HEK293 (cell line): ENCODE measurements around the gene ARID4A.

Experiments
- CTCF ChIA-PET: fragments of 350-600 bp; formaldehyde crosslinking; extraction: SDS; loops from one replicate; lab custom pipeline; 2021; ENCODE audit warnings: antibody characterized with exemption; lab: Yijun Ruan, JAX
- POLR2A ChIA-PET: fragments of 300-600 bp; formaldehyde crosslinking; extraction: SDS; loops from one replicate; lab custom pipeline; 2020; ENCODE audit warnings: antibody characterized with exemption, inconsistent platforms; lab: Yijun Ruan, JAX
- H3K27ac ChIP-seq: fragments of 200-500 bp; sonication (Bioruptor generic); 2 replicates; pipeline ENCODE4 v1.5.1; 2014; ENCODE audit warnings: low read depth, low read length, control low read depth, inconsistent platforms; ENCODE audit errors: extremely low read depth
- H3K36me3 ChIP-seq, 2 experiments: fragments of 200-500 bp in 1 of 2; sonication (Bioruptor generic) in 1 of 2; 1 replicate in 1 of 2; 2 replicates in 1 of 2; pipeline ENCODE4 v1.5.1; 2014 to 2017; ENCODE audit warnings: inconsistent platforms in 2 of 2, low read length in 2 of 2; ENCODE audit not compliant: control insufficient read depth in 2 of 2, insufficient read depth in 1 of 2
- H3K4me1 ChIP-seq: fragments of 200-500 bp; sonication (Bioruptor generic); 2 replicates; pipeline ENCODE4 v1.5.1; 2014; ENCODE audit warnings: mild to moderate bottlenecking, low read length, inconsistent platforms; ENCODE audit not compliant: control insufficient read depth, insufficient read depth
- H3K4me3 ChIP-seq: 2 replicates; pipeline ENCODE4 v1.5.1; 2011; ENCODE audit warnings: low read depth, mild to moderate bottlenecking, control low read depth, low read length, moderate library complexity
- H3K9me3 ChIP-seq: fragments of 200-500 bp; sonication (Bioruptor generic); 2 replicates; pipeline ENCODE4 v1.5.1; 2014; ENCODE audit warnings: low read depth, low read length, inconsistent platforms; ENCODE audit not compliant: control insufficient read depth, insufficient read depth
- PRDM10 ChIP-seq: fragments of 450-650 bp; formaldehyde crosslinking; IDR thresholded peaks from 2 replicates; pipeline ENCODE4 v1.5.1; 2016; ENCODE audit warnings: missing biosample characterization, missing genetic modification characterization
- SCRT2 ChIP-seq: fragments of 450-650 bp; formaldehyde crosslinking; IDR thresholded peaks from 2 replicates; pipeline ENCODE4 v1.5.1; 2016; ENCODE audit warnings: missing biosample characterization, missing genetic modification characterization
- TSHZ1 ChIP-seq: fragments of 450-650 bp; formaldehyde crosslinking; IDR thresholded peaks from 2 replicates; pipeline ENCODE4 v1.5.1; 2016; ENCODE audit warnings: missing biosample characterization, missing genetic modification characterization, borderline replicate concordance
- WT1 ChIP-seq: fragments of 450-650 bp; formaldehyde crosslinking; IDR thresholded peaks from 2 replicates; pipeline ENCODE4 v1.5.1; 2016; ENCODE audit warnings: missing biosample characterization, missing genetic modification characterization
- ZBTB7A ChIP-seq: fragments of 450-650 bp; formaldehyde crosslinking; IDR thresholded peaks from 2 replicates; pipeline ENCODE4 v1.5.1; 2016; ENCODE audit warnings: low read depth, missing biosample characterization, missing genetic modification characterization
- ZNF148 ChIP-seq: fragments of 450-650 bp; formaldehyde crosslinking; IDR thresholded peaks from 2 replicates; pipeline ENCODE4 v1.5.0; 2017; ENCODE audit warnings: missing biosample characterization, missing genetic modification characterization, borderline replicate concordance
- ZNF211 ChIP-seq: fragments of 450-650 bp; formaldehyde crosslinking; IDR thresholded peaks from 2 replicates; pipeline ENCODE4 v1.5.1; 2016; ENCODE audit warnings: low read depth, missing biosample characterization, missing genetic modification characterization
- ZNF221 ChIP-seq: fragments of 450-650 bp; formaldehyde crosslinking; IDR thresholded peaks from 2 replicates; pipeline ENCODE4 v1.5.1; 2017; ENCODE audit warnings: missing biosample characterization, missing genetic modification characterization, borderline replicate concordance
- ZNF292 ChIP-seq: fragments of 450-650 bp; formaldehyde crosslinking; IDR thresholded peaks from 2 replicates; pipeline ENCODE4 v1.5.1; 2016; ENCODE audit warnings: low read depth, missing biosample characterization, missing genetic modification characterization, borderline replicate concordance
- ZNF404 ChIP-seq: fragments of 450-650 bp; formaldehyde crosslinking; IDR thresholded peaks from 2 replicates; pipeline ENCODE4 v1.5.1; 2017; ENCODE audit warnings: missing biosample characterization, missing genetic modification characterization
- ZNF549 ChIP-seq: fragments of 450-650 bp; IDR thresholded peaks from 2 replicates; pipeline ENCODE4 v1.5.1; 2018; ENCODE audit warnings: missing biosample characterization, missing genetic modification characterization, mild to moderate bottlenecking, inconsistent platforms, moderate library complexity
- ZNF558 ChIP-seq: fragments of 450-650 bp; formaldehyde crosslinking; IDR thresholded peaks from 2 replicates; pipeline ENCODE4 v1.5.1; 2016; ENCODE audit warnings: missing biosample characterization, missing genetic modification characterization
- ZNF664 ChIP-seq: fragments of 450-650 bp; formaldehyde crosslinking; IDR thresholded peaks from 2 replicates; pipeline ENCODE4 v1.5.1; 2016; ENCODE audit warnings: missing biosample characterization, missing genetic modification characterization
- TF ChIP-seq, protein P1 (sequence below): fragments of 450-650 bp; formaldehyde crosslinking; IDR thresholded peaks from 2 replicates; pipeline ENCODE4 v1.5.1; 2016; ENCODE audit warnings: missing biosample characterization, missing genetic modification characterization
- TF ChIP-seq, protein P2 (sequence below): fragments of 450-650 bp; formaldehyde crosslinking; IDR thresholded peaks from 2 replicates; pipeline ENCODE4 v1.5.1; 2017; ENCODE audit warnings: missing biosample characterization, missing genetic modification characterization

Gene ARID4A

GRCh38 chr14:58299401-58300330 is 1.3 kb downstream of the ARID4A start (continued):
- no peak for TF ChIP-seq ZNF292 (tag by site-specific recombination)
- TF ChIP-seq SCRT2 (tag by site-specific recombination): no peak
- TF ChIP-seq, protein P1, sequence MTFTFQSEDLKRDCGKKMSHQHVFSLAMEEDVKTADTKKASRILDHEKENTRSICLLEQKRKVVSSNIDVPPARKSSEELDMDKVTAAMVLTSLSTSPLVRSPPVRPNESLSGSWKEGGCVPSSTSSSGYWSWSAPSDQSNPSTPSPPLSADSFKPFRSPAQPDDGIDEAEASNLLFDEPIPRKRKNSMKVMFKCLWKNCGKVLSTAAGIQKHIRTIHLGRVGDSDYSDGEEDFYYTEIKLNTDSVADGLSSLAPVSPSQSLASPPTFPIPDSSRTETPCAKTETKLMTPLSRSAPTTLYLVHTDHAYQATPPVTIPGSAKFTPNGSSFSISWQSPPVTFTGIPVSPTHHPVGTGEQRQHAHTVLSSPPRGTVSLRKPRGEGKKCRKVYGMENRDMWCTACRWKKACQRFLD: no peak
- no peak for TF ChIP-seq ZBTB7A (tag by site-specific recombination)
- no peak for TF ChIP-seq TSHZ1

- no peak for TF ChIP-seq ZNF558 (tag by site-specific recombination)
- TF ChIP-seq ZNF211 (tag by site-specific recombination): no peak
- Histone ChIP-seq H3K4me3 (no peak overlapping the region), H3K27ac (no peak overlapping the region), H3K9me3 (no peaks in the 10 kb centered on the region), H3K36me3 (peaks cover 21 to 25% of the 10 kb centered on the region in 2 experiments), H3K4me1 (peaks cover 9% of the 10 kb centered on the region; the same call in 1 of the 2 replicates)
- ChIA-PET POLR2A (no interaction called here), CTCF (no interaction called here)
These were observed 3.1 kb downstream of the ARID4A start for GRCh38 chr14:58301416-58301815.

DNA sequence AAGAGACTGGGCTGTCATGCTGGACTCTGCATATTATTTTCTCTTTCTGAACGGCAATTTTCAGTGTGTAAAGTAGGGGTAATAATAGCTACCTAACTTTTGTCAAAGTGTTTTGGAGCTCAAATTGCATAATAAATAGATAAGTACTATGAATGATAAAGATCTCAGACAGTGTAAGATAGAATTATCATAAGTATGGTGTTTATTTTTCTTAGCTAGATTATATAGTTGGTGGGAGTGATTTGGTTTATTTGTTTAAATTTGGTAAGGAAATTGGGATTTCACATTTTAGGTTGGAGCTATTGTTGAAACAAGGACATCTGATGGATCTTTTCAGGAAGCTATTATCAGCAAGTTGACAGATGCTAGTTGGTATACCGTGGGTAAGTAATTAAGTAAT is 7.4 kb downstream of the ARID4A start:
- Histone ChIP-seq H3K4me1 (peaks cover 9% of the 10 kb centered on the region; the same call in 1 of the 2 replicates), H3K4me3 (no peak overlapping the region), H3K27ac (no peak overlapping the region), H3K36me3 (peaks cover 39 to 40% of the 10 kb centered on the region in 2 experiments), H3K9me3 (no peaks in the 10 kb centered on the region)
- ChIA-PET CTCF (no interaction called here), POLR2A (interaction anchor here (2.3 kb wide), 1 partner anchor 8 kb away, joined by 12 read pairs; the partner anchor contains the start of gene ARID4A)
- TF ChIP-seq ZNF221 (tag by site-specific recombination) (no peak), PRDM10 (no peak), ZNF549 (tag by site-specific recombination) (no peak), ZNF148 (tag by site-specific recombination) (no peak), ZNF664 (no peak), ZNF404 (no peak), WT1 (tag by site-specific recombination) (peak; percentile 65)
- TF ChIP-seq, protein P2, sequence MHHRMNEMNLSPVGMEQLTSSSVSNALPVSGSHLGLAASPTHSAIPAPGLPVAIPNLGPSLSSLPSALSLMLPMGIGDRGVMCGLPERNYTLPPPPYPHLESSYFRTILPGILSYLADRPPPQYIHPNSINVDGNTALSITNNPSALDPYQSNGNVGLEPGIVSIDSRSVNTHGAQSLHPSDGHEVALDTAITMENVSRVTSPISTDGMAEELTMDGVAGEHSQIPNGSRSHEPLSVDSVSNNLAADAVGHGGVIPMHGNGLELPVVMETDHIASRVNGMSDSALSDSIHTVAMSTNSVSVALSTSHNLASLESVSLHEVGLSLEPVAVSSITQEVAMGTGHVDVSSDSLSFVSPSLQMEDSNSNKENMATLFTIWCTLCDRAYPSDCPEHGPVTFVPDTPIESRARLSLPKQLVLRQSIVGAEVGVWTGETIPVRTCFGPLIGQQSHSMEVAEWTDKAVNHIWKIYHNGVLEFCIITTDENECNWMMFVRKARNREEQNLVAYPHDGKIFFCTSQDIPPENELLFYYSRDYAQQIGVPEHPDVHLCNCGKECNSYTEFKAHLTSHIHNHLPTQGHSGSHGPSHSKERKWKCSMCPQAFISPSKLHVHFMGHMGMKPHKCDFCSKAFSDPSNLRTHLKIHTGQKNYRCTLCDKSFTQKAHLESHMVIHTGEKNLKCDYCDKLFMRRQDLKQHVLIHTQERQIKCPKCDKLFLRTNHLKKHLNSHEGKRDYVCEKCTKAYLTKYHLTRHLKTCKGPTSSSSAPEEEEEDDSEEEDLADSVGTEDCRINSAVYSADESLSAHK (tag by site-specific recombination): no peak
